HEK293T (cell line): ENCODE results near the gene LTO1.

Experiments
- ARNT ChIP-seq: fragments of 450-650 bp; IDR thresholded peaks from 2 replicates; pipeline ENCODE4 v1.6.1; 2017; ENCODE audit warnings: mild to moderate bottlenecking
- CTBP1 ChIP-seq: fragments of 450-650 bp; IDR thresholded peaks from 2 replicates; pipeline ENCODE4 v1.6.1; 2016; ENCODE audit warnings: borderline replicate concordance
- ELF4 ChIP-seq: fragments of 450-650 bp; IDR thresholded peaks from 2 replicates; pipeline ENCODE4 v1.6.1; 2017; ENCODE audit warnings: antibody characterized with exemption
- FOXK2 ChIP-seq: fragments of 450-650 bp; IDR thresholded peaks from 2 replicates; pipeline ENCODE4 v1.6.1; 2016; ENCODE audit warnings: mild to moderate bottlenecking
- FOXM1 ChIP-seq: fragments of 450-650 bp; IDR thresholded peaks from 2 replicates; pipeline ENCODE4 v1.6.1; 2017; ENCODE audit warnings: mild to moderate bottlenecking, borderline replicate concordance
- NFRKB ChIP-seq: fragments of 450-650 bp; IDR thresholded peaks from 2 replicates; pipeline ENCODE4 v1.6.1; 2016; ENCODE audit warnings: mild to moderate bottlenecking, moderate library complexity
- SP1 ChIP-seq: fragments of 450-650 bp; IDR thresholded peaks from 2 replicates; pipeline ENCODE4 v1.6.1; 2017
- SUZ12 ChIP-seq: fragments of 450-650 bp; IDR thresholded peaks from 2 replicates; pipeline ENCODE4 v1.6.1; 2016; ENCODE audit warnings: mild to moderate bottlenecking
- TARDBP ChIP-seq: fragments of 450-650 bp; IDR thresholded peaks from 2 replicates; pipeline ENCODE4 v1.6.1; 2016
- TF ChIP-seq, protein P1 (sequence below): fragments of 450-650 bp; IDR thresholded peaks from 2 replicates; pipeline ENCODE4 v1.6.1; 2016

DNA sequence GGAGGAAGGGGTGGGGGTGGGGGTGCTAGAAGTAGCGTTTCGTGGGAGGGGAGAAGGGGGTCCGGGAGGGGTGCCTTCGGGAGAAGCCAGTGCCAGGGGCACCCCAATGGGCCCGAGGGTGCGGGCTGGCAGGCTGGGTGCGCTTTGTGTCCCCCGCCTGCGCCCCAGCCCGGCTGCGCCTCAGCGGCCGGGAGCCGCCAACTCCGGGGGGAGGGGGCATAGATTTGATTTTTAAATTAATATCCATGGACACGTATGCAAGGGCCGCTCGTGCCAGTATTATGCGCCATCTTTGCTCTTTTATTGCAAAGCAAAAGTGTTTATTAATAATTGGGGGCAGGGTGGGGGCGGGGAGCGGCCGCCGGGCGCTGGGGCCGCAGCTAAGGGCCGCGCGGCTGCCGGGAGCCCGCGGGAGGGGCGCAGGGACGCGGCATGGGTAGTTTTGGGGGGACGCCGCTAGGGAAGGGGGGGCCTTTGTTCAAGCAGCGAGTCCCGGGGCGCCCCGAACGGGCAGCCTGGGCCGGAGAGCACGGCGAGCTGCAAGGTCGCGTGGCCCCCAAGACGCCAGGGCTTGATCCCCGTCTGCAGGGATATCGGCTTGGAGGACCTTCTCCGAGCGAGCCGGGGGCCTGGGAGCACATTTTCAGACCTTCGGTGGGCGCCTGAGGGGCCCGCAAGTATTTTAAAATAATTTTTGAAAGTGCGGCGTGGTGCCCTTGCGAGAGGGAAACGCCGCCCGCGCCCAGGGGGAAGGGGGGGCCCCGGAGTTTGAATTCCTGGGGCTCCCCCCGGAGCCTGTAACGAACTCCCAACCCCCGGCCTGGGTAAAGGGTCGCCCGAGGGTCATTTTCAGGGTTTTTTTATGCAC, 33.2 kb downstream of the LTO1 start:
- TF ChIP-seq FOXK2 (no peak), CTBP1 (no peak), ELF4 (no peak), TARDBP (no peak), FOXM1 (no peak), NFRKB (no peak), SP1 (no peak), SUZ12 (no peak), ARNT (no peak)
- TF ChIP-seq, protein P1, sequence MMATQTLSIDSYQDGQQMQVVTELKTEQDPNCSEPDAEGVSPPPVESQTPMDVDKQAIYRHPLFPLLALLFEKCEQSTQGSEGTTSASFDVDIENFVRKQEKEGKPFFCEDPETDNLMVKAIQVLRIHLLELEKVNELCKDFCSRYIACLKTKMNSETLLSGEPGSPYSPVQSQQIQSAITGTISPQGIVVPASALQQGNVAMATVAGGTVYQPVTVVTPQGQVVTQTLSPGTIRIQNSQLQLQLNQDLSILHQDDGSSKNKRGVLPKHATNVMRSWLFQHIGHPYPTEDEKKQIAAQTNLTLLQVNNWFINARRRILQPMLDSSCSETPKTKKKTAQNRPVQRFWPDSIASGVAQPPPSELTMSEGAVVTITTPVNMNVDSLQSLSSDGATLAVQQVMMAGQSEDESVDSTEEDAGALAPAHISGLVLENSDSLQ = no peak
